BE2C (cell line): ENCODE results near the gene GID8. TPM values are rescaled to one million over a fixed set of nuclear protein-coding genes. Genes with fewer than 3 reads are reported as not detected.

Experiments
- DNase-seq: peaks from one replicate; pipeline ENCODE4 v3.0.0-alpha.2; 2020
- H3K27me3 ChIP-seq: fragments of 250-450 bp; sonication (Bioruptor Pico); 2 replicates; pipeline ENCODE4 v1.5.1; 2020; ENCODE audit warnings: mild to moderate bottlenecking
- H3K36me3 ChIP-seq: fragments of 250-450 bp; sonication (Bioruptor Pico); 2 replicates; pipeline ENCODE4 v1.5.1; 2020; ENCODE audit warnings: mild to moderate bottlenecking
- H3K4me1 ChIP-seq: fragments of 250-450 bp; sonication (Bioruptor Pico); 2 replicates; pipeline ENCODE4 v1.5.1; 2020
- H3K4me3 ChIP-seq: 2 replicates; pipeline ENCODE4 v1.5.1; 2011; ENCODE audit warnings: low read depth, low read length
- H3K9me3 ChIP-seq: fragments of 250-450 bp; sonication (Bioruptor Pico); 2 replicates; pipeline ENCODE4 v1.5.1; 2020
- polyA plus RNA-seq: library from polyadenylated mRNA; unstranded; fragments of >200 nt; gene quantifications from one replicate; pipeline ENCODE4 v1.2.1, GENCODE V29; 2012; ENCODE audit warnings: low read depth, missing spikeins; ENCODE audit not compliant: insufficient read length, insufficient read depth
- TF ChIP-seq, protein P1 (sequence below): IDR thresholded peaks from 2 replicates; pipeline ENCODE4 v1.5.1; 2012; ENCODE audit warnings: mild to moderate bottlenecking, low read depth, low read length

GID8 gene
- 85.9 TPM for polyA plus RNA-seq

DNA sequence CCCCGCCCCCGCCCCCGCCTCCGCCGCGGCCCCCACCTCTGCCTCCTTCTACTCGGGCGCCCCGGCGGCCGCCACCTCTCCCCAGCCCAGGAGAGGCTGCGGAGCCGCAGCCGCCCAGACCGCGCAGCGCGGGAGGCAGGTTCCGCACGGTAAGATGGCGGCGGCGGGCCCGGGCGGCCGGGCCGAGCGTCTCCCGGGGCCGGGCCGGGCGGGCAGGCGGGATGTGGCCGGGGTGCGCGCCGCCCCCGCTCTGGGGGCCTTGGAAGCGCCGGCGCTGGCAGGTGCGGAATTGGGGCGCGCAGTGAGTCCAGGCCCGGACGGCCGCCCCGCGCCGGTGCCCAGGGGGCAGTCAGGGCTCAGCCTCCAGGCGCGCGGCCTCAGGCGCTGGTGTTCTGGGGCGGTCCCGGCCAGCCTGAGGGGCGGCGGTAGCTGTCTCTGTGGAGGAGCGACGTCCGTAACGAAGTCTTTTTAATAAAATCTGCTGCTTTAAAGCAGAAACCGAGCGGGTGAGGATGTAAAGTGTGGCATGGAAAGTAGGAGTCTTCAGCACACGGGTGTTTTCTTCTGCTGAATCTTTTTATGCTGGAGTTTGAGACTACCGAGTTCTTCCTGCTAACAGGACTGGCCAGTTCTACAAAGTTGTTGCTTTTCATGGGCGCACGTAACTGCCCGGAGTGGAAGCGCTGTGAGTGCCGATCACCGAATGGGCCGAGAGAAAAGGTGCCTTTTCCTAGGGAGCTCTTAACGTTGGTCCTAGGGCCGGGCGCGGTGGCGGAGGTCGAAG is at the start of gene GID8:
Gene GID8 (plus strand): TSS at position 43 of the 784 bp plus-strand sequence. CDS start 3,356 bp downstream, outside the sequence.
- peak; percentile 53 for DNase-seq
- TF ChIP-seq, protein P1, sequence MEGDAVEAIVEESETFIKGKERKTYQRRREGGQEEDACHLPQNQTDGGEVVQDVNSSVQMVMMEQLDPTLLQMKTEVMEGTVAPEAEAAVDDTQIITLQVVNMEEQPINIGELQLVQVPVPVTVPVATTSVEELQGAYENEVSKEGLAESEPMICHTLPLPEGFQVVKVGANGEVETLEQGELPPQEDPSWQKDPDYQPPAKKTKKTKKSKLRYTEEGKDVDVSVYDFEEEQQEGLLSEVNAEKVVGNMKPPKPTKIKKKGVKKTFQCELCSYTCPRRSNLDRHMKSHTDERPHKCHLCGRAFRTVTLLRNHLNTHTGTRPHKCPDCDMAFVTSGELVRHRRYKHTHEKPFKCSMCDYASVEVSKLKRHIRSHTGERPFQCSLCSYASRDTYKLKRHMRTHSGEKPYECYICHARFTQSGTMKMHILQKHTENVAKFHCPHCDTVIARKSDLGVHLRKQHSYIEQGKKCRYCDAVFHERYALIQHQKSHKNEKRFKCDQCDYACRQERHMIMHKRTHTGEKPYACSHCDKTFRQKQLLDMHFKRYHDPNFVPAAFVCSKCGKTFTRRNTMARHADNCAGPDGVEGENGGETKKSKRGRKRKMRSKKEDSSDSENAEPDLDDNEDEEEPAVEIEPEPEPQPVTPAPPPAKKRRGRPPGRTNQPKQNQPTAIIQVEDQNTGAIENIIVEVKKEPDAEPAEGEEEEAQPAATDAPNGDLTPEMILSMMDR, result no peak
- peaks cover 55% of the 10 kb centered on the region for H3K36me3 ChIP-seq
- H3K4me1 ChIP-seq, result no peaks in the 10 kb centered on the region
- H3K27me3 ChIP-seq, result no peaks in the 10 kb centered on the region
- H3K9me3 ChIP-seq, result no peaks in the 10 kb centered on the region
- peak within 1 kb of the TSS; percentile 81 for H3K4me3 ChIP-seq

GRCh38 chr20:62888406-62888805 is 49.5 kb upstream of the GID8 start:
- Histone ChIP-seq H3K4me1 (peaks cover 12% of the 10 kb centered on the region), H3K9me3 (no peaks in the 10 kb centered on the region), H3K27me3 (no peaks in the 10 kb centered on the region), H3K4me3 (no peak overlapping the region), H3K36me3 (peaks cover 76% of the 10 kb centered on the region)
- no peak for DNase-seq
- TF ChIP-seq, protein P1, result no peak

- Histone ChIP-seq H3K27me3 (no peaks in the 10 kb centered on the region), H3K4me3 (no peak overlapping the region), H3K4me1 (peaks cover 12% of the 10 kb centered on the region), H3K36me3 (peaks cover 81% of the 10 kb centered on the region), H3K9me3 (no peaks in the 10 kb centered on the region)
- no peak for DNase-seq
- TF ChIP-seq, protein P1, result no peak
Observed at GRCh38 chr20:62888910-62889309, 49.0 kb upstream of the GID8 start.

GRCh38 chr20:62889411-62889810 is 48.5 kb upstream of the GID8 start:
- peaks cover 86% of the 10 kb centered on the region for H3K36me3 ChIP-seq
- H3K9me3 ChIP-seq, result no peaks in the 10 kb centered on the region
- DNase-seq, result no peak

DNA sequence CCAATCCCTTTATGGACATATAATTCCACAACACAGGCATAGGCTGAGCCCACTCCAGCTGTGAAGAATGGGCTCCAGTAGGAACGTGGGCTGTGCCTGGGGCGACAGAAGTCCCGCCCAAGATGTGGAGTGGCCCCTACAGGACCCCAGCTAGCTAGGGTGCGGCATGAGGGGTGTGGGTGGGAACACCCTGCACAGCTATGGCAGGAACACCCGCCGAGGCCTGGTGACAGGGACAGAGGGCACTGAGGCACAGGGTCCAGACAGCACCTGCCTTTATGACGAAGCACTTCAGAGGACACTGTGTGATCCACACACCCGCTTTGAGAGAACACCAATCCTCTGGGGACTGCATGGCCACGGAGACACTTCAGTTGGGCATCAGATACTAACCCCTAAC is 48.1 kb upstream of the GID8 start:
- H3K4me1 ChIP-seq, result peaks cover 12% of the 10 kb centered on the region
- no peaks in the 10 kb centered on the region for H3K27me3 ChIP-seq
- peaks cover 90% of the 10 kb centered on the region for H3K36me3 ChIP-seq
- no peak for DNase-seq
- no peaks in the 10 kb centered on the region for H3K9me3 ChIP-seq
- no peak overlapping the region for H3K4me3 ChIP-seq
- TF ChIP-seq, protein P1, result no peak

More at GRCh38 chr20:62889411-62889810, 48.5 kb upstream of the GID8 start:
- peaks cover 12% of the 10 kb centered on the region for H3K4me1 ChIP-seq
- no peak overlapping the region for H3K4me3 ChIP-seq
- TF ChIP-seq, protein P1, result no peak
- H3K27me3 ChIP-seq, result no peaks in the 10 kb centered on the region

DNA sequence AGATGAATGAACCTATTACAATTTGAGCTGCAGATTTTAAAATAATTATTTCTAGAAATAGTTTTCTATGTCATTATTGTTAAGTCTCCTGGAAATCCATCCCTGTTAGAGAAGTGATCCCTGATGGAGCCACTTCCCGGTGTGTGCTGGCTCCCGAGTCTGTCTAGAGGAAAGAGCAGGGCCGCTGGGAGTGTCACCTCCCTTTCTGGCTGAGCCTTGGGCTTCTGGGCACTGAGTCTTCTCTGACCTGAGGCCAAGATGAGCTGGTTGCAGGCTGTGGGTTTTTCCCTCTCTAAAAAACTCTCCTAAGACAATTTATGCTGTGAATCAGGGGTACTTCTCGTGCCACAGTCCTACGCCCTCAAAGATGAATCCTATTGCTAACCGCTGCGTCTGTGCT is 47.5 kb upstream of the GID8 start:
- no peak for DNase-seq
- TF ChIP-seq, protein P1, result no peak
- Histone ChIP-seq H3K4me3 (no peak overlapping the region), H3K4me1 (peaks cover 12% of the 10 kb centered on the region), H3K9me3 (no peaks in the 10 kb centered on the region), H3K27me3 (no peaks in the 10 kb centered on the region), H3K36me3 (peaks cover 91% of the 10 kb centered on the region)
